Progenitor cell of endocrine pancreas (in vitro differentiated cells): ENCODE measurements around the gene GAGE13. TPM values are rescaled to one million over a fixed set of nuclear protein-coding genes. Genes with fewer than 3 reads are reported as not detected.
"Not testable (repeated sequence)": the region's sequence is repeated elsewhere in the genome, so short reads cannot be mapped to it uniquely, and the experiment has no call there.

Experiments
- DNase-seq: peaks from one replicate; pipeline ENCODE4 v3.0.0; 2021; ENCODE audit warnings: low spot score; ENCODE audit not compliant: unreplicated experiment
- H3K27ac Mint-ChIP-seq: 2 replicates; pipeline ENCODE4 v1.8.0; 2021; ENCODE audit warnings: mild to moderate bottlenecking, moderate library complexity, mixed read lengths
- H3K27me3 Mint-ChIP-seq: 2 replicates; pipeline ENCODE4 v1.8.0; 2021; ENCODE audit warnings: mixed read lengths
- H3K36me3 Mint-ChIP-seq: 2 replicates; pipeline ENCODE4 v1.8.0; 2022; ENCODE audit warnings: mixed read lengths; ENCODE audit not compliant: insufficient read depth
- H3K4me1 Mint-ChIP-seq: 2 replicates; pipeline ENCODE4 v1.8.0; 2021; ENCODE audit warnings: low read depth, mixed read lengths
- H3K4me3 Mint-ChIP-seq: 2 replicates; pipeline ENCODE4 v1.8.0; 2021; ENCODE audit warnings: low read depth, mild to moderate bottlenecking, moderate library complexity, mixed read lengths
- H3K9me3 Mint-ChIP-seq: 2 replicates; pipeline ENCODE4 v1.8.0; 2021; ENCODE audit warnings: low read depth, mixed read lengths
- total RNA-seq: library from RNA; stranded (reverse); gene quantifications from 2 replicates; pipeline ENCODE4 v1.2.1, GENCODE V29; 2021
- TF ChIP-seq, protein P1 (sequence below): fragments of 200-600 bp; sonication (generic); IDR thresholded peaks from one replicate; pipeline ENCODE4 v1.5.0; 2021; ENCODE audit warnings: antibody characterized with exemption, mild to moderate bottlenecking; ENCODE audit not compliant: unreplicated experiment

GAGE13 gene
- total RNA-seq, 1 donor from 2014 or later = not detected

DNA sequence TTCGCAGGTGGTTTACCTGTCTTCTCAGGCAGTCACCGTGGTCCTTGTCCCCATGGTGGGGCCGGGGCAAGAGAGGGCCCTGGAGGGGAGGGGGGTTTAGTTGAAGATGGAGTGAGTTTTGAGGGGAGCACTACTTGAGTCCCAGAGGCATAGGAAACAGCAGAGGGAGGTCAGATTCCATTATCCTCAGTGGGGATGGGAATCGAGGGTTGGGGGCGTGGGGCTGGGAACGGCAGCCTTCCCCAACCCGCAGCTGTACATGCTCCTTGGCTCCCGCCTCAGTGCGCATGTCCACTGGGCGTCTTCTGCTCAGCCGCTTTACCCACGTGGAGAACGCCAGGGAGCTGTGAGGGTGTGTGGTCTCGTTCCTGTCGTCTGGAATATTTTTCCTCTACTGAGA, 28.0 kb upstream of the GAGE13 start, which contains the start of gene GAGE10:
TSS of gene GAGE10 (plus strand) at position 301 of the 400 bp plus-strand sequence. CDS start 1,214 bp downstream, outside the sequence.
- Mint-ChIP-seq H3K9me3 (peaks cover 13% of the 10 kb centered on the region), H3K27ac (peak within 1 kb of the TSS; percentile 14), H3K27me3 (no peaks in the 10 kb centered on the region), H3K4me3 (no peak within 1 kb of the TSS), H3K36me3 (peaks cover 2% of the 10 kb centered on the region), H3K4me1 (peaks cover 2% of the 10 kb centered on the region)
- TF ChIP-seq, protein P1, sequence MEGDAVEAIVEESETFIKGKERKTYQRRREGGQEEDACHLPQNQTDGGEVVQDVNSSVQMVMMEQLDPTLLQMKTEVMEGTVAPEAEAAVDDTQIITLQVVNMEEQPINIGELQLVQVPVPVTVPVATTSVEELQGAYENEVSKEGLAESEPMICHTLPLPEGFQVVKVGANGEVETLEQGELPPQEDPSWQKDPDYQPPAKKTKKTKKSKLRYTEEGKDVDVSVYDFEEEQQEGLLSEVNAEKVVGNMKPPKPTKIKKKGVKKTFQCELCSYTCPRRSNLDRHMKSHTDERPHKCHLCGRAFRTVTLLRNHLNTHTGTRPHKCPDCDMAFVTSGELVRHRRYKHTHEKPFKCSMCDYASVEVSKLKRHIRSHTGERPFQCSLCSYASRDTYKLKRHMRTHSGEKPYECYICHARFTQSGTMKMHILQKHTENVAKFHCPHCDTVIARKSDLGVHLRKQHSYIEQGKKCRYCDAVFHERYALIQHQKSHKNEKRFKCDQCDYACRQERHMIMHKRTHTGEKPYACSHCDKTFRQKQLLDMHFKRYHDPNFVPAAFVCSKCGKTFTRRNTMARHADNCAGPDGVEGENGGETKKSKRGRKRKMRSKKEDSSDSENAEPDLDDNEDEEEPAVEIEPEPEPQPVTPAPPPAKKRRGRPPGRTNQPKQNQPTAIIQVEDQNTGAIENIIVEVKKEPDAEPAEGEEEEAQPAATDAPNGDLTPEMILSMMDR = no peak
- no peak for DNase-seq

DNA sequence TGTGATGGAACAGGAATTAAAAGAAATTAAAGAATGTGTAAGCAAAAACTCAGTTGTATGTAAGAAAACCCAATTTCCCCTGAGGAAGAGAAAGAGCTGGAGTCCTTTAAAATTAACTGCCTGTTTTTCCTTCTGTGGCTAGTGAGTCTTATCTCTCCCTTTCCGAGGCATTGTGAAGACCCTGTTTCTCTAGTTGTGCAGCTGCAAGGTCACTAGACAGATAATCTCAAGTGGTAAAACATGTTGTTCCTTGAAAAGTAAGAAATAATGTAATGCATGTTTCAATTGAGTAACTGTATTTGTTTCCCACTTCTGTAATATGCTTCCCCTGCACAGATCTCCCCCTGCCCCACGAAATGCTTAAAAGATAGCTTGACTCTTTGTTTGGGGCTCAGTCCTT, 23.6 kb upstream of the GAGE13 start:
- not testable (repeated sequence) for H3K4me3 Mint-ChIP-seq, H3K27ac Mint-ChIP-seq, DNase-seq, H3K36me3 Mint-ChIP-seq, H3K27me3 Mint-ChIP-seq
- peaks cover 21% of the 10 kb centered on the region for H3K9me3 Mint-ChIP-seq
- H3K4me1 Mint-ChIP-seq = peaks cover 21% of the 10 kb centered on the region

DNA sequence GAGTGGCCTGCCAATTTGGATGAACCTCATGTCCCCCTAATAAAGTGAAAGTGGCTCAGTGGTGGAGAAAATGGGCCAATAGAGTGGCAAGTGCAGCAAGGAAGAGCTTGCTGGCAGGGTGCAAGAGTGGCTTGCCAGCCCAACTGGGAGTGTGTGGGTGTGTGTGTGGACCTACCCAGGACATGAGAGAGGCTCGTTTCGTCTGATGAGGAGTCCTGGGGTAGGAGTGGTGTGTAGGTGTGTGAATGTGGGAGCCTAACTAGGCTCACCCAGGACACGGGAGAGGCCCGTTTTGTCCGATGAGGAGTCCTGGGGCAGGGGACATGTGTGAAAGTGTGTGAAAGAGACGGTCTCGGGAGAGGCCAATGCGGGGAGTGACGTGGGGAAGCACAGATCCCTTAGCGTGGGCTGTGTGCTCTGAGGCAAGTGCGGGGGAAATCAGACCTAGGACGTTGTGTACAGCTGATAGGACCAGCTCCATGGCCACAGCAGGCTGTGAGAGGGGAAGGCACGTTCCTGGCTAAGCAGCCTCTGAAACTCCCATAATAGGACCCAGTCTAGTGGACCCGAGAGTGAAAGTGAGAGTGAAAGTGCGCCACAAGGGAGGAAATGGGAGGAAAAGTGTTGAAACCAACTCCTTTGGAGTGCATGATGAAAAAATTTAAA, 22.6 kb upstream of the GAGE13 start:
- H3K4me1 Mint-ChIP-seq = peaks cover 21% of the 10 kb centered on the region
- H3K9me3 Mint-ChIP-seq = peaks cover 16% of the 10 kb centered on the region

DNA sequence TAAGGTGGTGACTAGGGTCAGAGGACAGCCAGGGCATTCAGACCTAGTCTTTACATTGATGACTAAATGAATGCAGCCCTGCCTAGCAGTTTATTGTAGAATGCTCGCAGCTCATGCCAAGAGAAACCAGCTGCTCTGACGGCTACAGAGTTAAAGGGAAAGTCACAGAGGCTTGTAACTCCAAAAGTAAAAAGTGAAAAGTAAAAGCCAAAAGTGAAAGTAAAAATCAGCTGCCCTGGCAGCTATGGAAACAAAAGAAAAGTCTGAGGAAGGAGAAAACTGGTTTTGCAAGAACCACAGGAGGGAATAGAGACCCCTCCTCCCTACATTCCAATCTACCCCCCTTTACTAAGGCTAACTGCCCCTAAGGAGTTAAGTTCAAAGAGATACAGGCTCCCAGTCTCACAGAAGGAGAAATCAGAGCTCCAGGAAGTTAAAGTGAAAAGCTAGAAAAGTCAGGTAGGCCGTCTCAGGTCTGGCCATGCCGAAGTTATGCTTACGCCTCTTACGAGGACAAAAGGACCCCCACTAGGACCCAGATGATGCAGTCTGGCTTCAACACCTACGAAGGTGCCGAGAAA, 21.9 kb upstream of the GAGE13 start:
- TF ChIP-seq, protein P1 = no peak
- H3K4me3 Mint-ChIP-seq = peak overlapping the region; percentile 50
- no peaks in the 10 kb centered on the region for H3K27me3 Mint-ChIP-seq
- H3K27ac Mint-ChIP-seq = peak overlapping the region; percentile 95
- H3K9me3 Mint-ChIP-seq = peaks cover 16% of the 10 kb centered on the region
- H3K36me3 Mint-ChIP-seq = peaks cover 2% of the 10 kb centered on the region
- H3K4me1 Mint-ChIP-seq = peaks cover 21% of the 10 kb centered on the region
- no peak for DNase-seq

More for the DNA sequence above, 22.6 kb upstream of the GAGE13 start:
- Mint-ChIP-seq H3K4me3 (peak overlapping the region; percentile 55), H3K27me3 (no peaks in the 10 kb centered on the region), H3K27ac (peak overlapping the region; percentile 95), H3K36me3 (peaks cover 2% of the 10 kb centered on the region)
- TF ChIP-seq, protein P1 = no peak
- no peak for DNase-seq

DNA sequence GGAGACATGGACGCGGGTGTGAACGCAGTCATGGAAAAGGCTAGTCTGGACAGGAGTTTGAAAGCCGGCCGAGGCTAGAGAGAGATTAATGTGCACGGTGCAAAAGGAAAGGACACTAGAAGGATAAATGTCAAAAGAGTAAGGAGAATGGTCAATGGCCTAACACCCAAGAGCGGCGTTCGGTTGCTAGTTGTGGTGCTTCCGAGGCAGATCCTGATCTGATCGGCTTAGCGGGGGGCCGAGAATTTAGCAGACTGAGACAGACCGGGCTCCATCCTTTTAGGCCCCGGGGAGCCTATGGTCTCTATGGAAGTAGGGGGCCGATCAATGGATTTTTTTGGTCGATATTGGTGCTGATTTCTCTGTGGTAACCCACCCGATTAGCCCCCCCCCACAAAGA, 21.0 kb upstream of the GAGE13 start:
- Mint-ChIP-seq H3K36me3 (peaks cover 2% of the 10 kb centered on the region), H3K4me1 (peaks cover 21% of the 10 kb centered on the region), H3K9me3 (peaks cover 16% of the 10 kb centered on the region), H3K27ac (peak overlapping the region; percentile 95), H3K27me3 (no peaks in the 10 kb centered on the region), H3K4me3 (no peak overlapping the region)
- DNase-seq = no peak
- TF ChIP-seq, protein P1 = no peak
